Suppressor macrophage treated with lipopolysaccharide for 1 hour (primary cell): ENCODE results near the gene DHX38.
"Not testable (repeated sequence)": the region's sequence is repeated elsewhere in the genome, so short reads cannot be mapped to it uniquely, and the experiment has no call there.

Experiments
- DNase-seq, 3 donors: peaks; one replicate each; pipeline ENCODE4 v3.0.0-alpha.2; 2020 to 2022

DHX38 gene

GRCh38 chr16:72093448-72094265, at the start of gene DHX38, which contains the start of gene TXNL4B:
DHX38 (plus strand) TSS chr16:72093847; CDS start chr16:72096158, 2,311 bp downstream.
TXNL4B (minus strand) TSS chr16:72093620; CDS start chr16:72090749, 2,871 bp downstream.
- DNase-seq = peak; percentile 97 to 99 (median 98)

DNA sequence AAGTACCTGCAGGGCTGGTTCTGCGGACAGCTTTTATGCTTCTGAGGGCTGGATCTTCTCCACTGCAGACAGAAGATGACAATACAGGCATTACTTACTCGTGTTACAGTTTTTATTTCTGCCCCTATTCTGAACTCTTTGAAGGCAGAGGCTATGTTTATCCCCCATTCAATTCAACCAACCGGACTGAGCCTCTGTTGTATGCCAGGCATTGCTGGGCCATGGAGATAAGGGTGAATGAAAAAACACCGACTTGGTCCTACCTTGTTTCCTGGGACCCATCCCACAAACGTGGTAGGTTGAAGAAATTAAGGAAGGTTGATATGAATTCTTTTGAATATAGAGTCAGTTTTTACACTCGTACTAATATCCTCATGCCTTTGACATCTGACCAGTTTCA, 49.4 kb upstream of the DHX38 start:
- DNase-seq = no peak

GRCh38 chr16:72044825-72045359, 48.8 kb upstream of the DHX38 start:
- no peak for DNase-seq

DNA sequence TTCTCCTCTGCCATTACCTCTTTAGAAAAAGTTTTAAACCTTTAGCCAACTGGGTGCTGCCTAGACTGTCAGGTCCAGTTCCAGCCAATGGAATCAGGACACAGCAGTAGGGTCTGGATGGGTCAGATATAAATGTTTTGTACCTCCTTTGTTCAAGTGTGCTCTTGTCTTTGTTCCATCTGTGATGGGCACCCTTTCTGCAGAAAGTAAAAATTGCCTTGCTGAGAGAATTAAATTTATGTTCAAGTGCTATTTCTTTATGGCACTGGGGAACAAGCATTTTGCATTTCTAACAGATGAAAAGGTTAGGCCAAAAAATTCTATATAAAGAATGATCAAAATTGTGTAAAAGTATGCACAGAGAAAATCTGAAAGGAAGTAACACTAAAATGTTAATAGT, 44.5 kb upstream of the DHX38 start:
- no peak for DNase-seq

DNA sequence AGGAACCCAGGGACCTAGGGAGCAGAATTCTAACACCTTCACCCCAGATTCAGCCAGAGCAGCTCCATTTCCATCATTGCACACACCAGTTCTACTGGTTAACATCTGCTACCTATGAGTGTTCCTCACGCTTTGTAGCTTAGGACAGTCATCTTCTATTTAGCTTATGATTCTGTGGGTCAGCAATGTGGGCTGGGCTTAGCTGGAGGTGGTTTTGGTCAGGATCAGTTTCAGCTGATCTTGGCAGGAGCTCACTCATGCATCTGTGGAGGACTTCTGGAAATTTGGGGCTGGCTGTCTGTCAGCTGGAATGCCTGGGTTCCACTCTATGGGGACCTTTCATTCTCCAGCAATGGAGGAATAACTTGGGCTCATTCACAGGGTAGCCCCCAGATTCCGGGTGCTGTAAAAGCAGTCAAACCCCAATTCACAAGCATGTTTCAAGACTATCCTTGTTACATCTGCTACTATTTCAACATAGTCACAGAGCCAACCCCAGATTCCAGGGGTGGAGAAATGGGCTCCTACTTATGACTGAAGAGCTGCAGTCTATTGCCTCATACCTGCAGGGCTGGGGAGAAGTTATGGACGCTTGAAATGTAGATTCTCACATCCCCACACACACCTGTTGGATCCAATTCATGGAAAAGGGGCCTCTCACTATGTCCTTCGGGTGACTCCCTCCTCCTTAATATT, 42.7 kb upstream of the DHX38 start:
- peak in 2 of 3 donors; percentile 12 to 24 for DNase-seq

DNA sequence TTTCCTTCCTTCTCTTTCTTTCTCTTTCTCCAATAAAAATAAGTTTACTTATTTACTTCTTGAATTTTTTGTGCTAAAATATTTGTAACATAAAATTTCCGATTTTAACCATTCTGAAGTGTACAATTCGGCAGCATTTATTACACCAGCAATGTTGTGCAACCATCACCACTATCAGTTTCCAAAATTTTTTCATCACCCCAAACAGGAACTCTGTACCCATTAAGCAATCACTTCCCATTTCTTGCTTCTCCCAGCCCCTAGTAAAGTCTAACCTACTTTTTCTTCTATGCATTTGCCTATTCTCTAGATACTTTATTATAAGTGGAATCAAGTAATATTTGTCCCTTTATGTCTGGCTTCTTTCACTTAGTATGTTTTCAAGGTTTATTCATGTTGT, 41.8 kb upstream of the DHX38 start:
- DNase-seq = peak; percentile 66 to 81 (median 81)

- DNase-seq = not testable (repeated sequence)
Observed at GRCh38 chr16:72054254-72054847, 39.3 kb upstream of the DHX38 start, which contains the start of gene HP. HP (plus strand) TSS chr16:72054505; CDS start chr16:72054653, 148 bp downstream.

DNA sequence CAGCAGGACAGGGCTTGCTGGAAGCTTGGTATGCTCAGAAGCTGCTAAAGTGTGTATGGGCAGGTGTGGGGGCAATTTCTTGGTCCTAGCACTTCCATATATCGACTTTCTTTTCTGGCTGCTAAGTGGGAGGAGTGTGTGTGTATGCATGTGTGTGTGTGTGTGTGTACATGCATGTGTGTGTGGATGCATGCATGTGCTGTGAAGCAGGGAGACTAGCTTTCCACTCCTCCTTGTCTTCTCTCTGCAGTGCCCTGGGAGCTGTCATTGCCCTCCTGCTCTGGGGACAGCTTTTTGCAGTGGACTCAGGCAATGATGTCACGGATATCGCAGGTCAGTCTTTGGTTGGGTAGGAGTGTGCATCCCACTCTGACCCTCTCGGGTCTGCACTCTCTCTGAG, 37.7 kb upstream of the DHX38 start:
- DNase-seq = no peak

GRCh38 chr16:72057313-72057712, 36.3 kb upstream of the DHX38 start:
- not testable (repeated sequence) for DNase-seq

DNA sequence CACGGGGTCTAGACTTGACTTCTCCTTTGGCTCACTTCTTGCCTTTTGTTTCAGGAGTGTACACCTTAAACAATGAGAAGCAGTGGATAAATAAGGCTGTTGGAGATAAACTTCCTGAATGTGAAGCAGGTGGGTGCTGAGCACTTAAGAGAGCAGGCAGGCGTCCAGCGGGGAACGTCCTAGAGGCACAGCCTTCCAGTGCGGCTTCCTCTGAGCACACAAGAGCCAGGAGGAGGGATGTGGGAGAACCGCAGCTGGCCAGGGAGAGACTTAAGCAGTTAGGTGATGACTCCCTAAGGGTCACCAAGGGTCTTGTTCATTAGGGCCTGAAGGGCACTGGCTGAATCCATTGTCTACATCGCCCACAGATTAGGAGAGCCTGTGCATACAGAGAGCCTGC, 34.6 kb upstream of the DHX38 start:
- not testable (repeated sequence) for DNase-seq

GRCh38 chr16:72060405-72060804, 33.2 kb upstream of the DHX38 start:
- DNase-seq = no peak

GRCh38 chr16:72061564-72061963, 32.1 kb upstream of the DHX38 start:
- DNase-seq = no peak

- no peak for DNase-seq
Observed at GRCh38 chr16:72064361-72064894, 29.2 kb upstream of the DHX38 start.

DNA sequence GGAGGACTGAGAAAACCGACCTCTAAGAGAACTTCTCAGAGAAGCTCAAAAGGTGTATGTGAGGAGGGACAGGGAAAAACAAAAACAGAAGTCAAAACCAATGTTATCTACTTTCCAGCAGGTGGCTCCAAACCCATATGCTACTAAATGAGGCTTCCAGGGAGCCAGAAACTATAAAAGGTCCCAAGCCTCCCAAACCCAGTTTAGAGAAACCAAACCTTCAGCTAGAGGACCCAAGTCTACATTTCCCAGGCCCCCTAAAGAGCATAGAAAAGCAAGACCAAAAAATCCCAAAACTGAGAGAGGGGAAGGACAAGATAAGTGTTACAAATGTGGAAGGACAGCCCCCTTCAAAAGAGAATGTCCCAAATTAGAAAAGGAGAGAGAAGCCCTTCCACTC, 26.9 kb upstream of the DHX38 start:
- peak; percentile 48 to 60 (median 49) for DNase-seq

DNA sequence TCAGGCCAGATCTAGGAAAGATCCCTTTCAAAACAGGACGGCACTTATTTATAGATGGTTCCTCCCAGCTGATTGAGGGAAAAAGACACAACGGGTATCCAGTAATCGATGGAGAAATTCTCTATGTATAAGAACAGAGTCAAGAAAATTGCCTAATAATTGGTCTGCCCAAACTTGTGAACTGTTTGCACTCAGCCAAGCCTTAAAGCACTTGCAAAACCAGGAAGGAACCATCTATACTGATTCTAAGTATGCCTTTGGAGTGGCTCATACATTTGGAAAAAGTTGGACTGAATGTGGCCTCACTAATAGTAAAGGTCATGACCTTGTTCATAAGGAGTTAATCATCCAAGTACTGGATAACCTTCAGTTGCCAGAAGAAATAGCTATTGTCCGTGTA, 24.7 kb upstream of the DHX38 start:
- no peak for DNase-seq

DNA sequence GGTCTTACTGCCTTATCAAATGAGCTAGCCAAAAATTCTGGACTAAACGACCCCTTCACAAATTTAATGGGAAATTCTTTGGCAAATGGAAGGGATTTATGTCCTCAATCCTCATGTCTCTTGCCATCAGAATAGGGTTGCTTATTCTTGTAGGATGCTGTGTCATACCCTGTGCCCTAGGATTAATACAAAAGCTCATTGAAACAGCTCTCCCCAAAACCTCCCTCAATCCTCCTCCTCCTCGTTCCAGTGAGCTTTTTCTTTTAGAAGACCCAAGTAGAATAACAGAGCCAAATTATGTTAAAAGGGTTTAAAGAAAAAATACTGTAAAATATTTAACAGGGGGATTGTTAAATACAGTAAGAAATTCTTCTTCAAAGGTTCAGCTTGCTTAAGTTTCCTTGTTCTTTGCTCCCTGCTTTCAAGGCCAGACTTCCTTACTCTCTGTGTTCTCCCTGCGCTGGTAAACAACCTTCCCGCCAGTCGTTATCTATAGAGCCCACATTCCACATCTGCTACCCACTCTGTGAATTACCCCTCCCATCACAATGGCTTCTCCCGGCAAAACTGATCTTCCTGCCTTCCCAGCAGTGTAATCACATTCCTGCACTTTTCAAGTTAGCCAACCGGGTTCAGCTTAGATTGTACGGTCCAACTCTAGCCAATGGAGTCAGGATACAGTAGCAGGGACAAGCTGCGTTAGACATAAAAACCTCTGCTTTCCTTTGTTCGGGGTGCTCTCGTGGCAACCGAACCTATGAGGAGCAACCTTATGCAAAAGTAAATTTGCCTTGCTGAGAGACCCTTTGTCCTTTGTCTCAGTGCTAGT, 20.9 kb upstream of the DHX38 start:
- DNase-seq = no peak

GRCh38 chr16:72073560-72074230, 20.0 kb upstream of the DHX38 start:
- DNase-seq = no peak

GRCh38 chr16:72075067-72075466, 18.6 kb upstream of the DHX38 start:
- not testable (repeated sequence) for DNase-seq

DNA sequence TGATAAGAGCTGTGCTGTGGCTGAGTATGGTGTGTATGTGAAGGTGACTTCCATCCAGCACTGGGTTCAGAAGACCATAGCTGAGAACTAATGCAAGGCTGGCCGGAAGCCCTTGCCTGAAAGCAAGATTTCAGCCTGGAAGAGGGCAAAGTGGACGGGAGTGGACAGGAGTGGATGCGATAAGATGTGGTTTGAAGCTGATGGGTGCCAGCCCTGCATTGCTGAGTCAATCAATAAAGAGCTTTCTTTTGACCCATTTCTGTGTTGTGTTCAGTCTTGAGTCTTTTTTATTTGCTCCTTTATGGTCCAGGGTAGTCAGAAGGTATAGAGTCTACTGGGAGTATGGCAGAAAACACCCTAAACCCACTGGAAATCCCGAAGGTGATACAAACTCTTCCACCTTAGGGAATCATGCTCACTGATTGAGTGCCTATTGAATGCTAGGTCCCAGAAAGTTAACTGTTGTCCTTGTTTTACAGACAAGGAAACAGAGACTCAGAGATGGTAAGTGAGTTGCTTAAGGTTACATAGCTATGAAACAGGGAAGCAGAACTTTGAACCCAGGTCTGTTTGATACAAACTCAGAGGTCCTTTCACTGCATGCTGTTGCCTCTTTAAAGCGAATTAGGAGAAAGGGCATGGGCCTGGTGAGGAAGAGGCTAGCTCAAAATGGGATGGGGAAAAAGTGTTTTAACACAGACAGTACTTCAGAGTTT, 16.5 kb upstream of the DHX38 start:
- DNase-seq = not testable (repeated sequence)

DNA sequence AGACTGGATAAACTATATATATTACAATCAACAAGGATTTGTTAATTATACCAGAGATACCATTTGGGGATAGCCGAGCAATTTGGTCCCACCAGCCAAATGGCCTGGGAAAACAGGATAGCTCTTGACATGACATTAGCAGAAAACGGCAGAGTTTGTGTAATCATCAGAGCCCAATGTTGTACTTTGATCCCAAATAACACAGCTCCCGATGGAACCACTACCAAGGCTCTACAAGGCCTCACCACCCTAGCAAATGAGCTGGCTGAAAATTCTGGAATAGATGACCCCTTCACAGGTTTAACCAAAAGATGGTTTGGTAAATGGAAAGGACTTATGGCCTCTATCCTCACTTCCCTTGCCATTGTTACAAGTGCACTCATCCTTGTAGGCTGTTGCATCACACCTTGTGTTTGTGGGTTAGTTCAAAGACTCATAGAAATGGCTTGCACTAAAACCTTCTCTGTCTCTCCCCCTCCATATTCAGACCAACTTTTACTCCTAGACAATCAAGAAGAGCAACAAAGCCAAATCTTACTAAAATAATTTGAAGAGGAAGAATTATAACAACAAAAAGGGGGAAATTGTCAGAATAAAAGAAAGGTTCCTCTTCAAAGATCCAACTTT, 9.8 kb upstream of the DHX38 start:
- no peak for DNase-seq
